ENCODE data around the gene SLC47A2.

Gene SLC47A2

DNA sequence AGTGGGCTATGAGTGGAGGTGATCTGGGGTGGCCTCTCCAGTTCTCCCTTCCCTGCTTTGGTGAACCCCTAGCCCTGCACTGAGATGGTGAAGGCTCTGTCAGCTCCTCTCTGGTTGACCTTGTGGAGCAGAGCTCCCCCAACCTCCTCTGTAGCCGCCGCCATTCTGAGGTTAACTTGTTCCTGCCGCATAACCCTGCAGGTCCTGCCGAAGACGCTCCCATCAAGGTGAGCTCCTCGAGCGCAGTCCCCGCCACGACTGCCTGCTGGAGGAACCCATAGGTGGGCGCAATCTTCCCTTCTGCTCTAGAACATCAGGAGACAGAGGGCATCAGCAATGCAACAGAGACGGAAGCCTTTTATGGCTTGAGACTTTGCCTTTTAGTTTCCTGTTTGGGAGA is 15.2 kb upstream of the SLC47A2 start:
- no peak overlapping the region for H3K27ac ChIP-seq
- no peaks in the 10 kb centered on the region for H3K27me3 ChIP-seq (ENCODE audit: insufficient read depth, low read depth)
- H4K20me1 ChIP-seq (ENCODE audit: insufficient read depth), result no peaks in the 10 kb centered on the region
- H3K4me1 ChIP-seq (ENCODE audit: low read depth, poor library complexity, severe bottlenecking), result no peaks in the 10 kb centered on the region
- no peak overlapping the region for H2AFZ ChIP-seq (ENCODE audit: low read depth)
- H3K79me2 ChIP-seq (ENCODE audit: insufficient read depth, low read depth), result no peaks in the 10 kb centered on the region
- no peak overlapping the region for H3K9ac ChIP-seq
- TF ChIP-seq, protein P1, sequence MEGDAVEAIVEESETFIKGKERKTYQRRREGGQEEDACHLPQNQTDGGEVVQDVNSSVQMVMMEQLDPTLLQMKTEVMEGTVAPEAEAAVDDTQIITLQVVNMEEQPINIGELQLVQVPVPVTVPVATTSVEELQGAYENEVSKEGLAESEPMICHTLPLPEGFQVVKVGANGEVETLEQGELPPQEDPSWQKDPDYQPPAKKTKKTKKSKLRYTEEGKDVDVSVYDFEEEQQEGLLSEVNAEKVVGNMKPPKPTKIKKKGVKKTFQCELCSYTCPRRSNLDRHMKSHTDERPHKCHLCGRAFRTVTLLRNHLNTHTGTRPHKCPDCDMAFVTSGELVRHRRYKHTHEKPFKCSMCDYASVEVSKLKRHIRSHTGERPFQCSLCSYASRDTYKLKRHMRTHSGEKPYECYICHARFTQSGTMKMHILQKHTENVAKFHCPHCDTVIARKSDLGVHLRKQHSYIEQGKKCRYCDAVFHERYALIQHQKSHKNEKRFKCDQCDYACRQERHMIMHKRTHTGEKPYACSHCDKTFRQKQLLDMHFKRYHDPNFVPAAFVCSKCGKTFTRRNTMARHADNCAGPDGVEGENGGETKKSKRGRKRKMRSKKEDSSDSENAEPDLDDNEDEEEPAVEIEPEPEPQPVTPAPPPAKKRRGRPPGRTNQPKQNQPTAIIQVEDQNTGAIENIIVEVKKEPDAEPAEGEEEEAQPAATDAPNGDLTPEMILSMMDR (conservative IDR thresholded peaks at IDR 0.05; ENCODE audit: low read depth, low read length), result no peak
- no peak overlapping the region for H3K4me2 ChIP-seq
- H3K36me3 ChIP-seq (ENCODE audit: insufficient read depth), result no peaks in the 10 kb centered on the region
- no peak overlapping the region for H3K4me3 ChIP-seq (IDR thresholded peaks at IDR 0.05; ENCODE audit: insufficient read depth, low read depth, low read length)

DNA sequence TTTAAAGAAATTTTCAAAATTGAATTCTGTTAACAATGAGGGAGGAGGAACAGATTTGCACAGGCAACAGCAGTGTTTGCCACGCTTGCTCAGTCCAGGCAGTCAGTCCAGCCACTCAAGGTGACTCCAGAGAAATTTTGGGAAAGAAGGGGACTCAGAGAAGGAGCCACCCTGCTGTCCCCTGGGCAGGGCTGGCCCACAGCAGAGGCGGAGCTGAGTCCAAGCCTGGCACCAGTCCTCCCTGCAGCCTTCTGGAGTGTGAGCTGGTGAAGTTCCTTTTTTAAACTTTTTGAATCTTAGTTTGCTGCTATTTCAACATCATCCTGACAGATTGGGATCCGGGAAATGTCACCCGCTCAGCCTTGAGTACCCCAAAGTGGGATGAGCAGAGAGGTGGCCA is 14.5 kb upstream of the SLC47A2 start:
- no peak overlapping the region for H3K27ac ChIP-seq

DNA sequence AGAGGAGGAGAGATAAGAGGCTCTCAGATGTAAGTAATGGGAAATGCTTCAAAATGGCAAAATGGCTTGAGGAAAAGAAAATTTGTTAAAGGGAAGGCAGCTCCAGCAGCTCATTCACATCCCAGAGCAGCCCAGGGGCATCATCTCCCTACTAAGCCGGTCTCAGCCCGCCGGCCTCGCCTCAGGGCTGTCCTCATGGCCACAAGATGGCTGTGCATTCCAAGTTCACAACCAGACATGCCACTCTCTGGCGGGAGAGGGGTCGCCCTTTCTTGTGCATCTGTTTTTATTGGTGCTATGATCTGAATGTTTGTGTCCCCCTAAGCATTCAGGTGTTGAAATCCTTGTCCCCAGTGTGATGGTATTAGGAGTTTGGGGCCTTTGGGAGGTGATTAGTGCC is 13.5 kb upstream of the SLC47A2 start:
- H2AFZ ChIP-seq (ENCODE audit: low read depth), result no peak overlapping the region
- H3K27me3 ChIP-seq (ENCODE audit: insufficient read depth, low read depth), result no peaks in the 10 kb centered on the region
- H3K9ac ChIP-seq, result no peak overlapping the region
- H3K4me1 ChIP-seq (ENCODE audit: low read depth, poor library complexity, severe bottlenecking), result no peaks in the 10 kb centered on the region
- no peaks in the 10 kb centered on the region for H3K36me3 ChIP-seq (ENCODE audit: insufficient read depth)
- TF ChIP-seq, protein P1 (conservative IDR thresholded peaks at IDR 0.05; ENCODE audit: low read depth, low read length), result no peak
- H3K27ac ChIP-seq, result no peak overlapping the region
- no peak overlapping the region for H3K4me2 ChIP-seq
- H3K4me3 ChIP-seq (IDR thresholded peaks at IDR 0.05; ENCODE audit: insufficient read depth, low read depth, low read length), result no peak overlapping the region
- no peaks in the 10 kb centered on the region for H4K20me1 ChIP-seq (ENCODE audit: insufficient read depth)
- no peaks in the 10 kb centered on the region for H3K79me2 ChIP-seq (ENCODE audit: insufficient read depth, low read depth)

More for the DNA sequence above, 14.5 kb upstream of the SLC47A2 start:
- no peaks in the 10 kb centered on the region for H3K4me1 ChIP-seq (ENCODE audit: low read depth, poor library complexity, severe bottlenecking)
- H4K20me1 ChIP-seq (ENCODE audit: insufficient read depth), result no peaks in the 10 kb centered on the region
- no peaks in the 10 kb centered on the region for H3K27me3 ChIP-seq (ENCODE audit: insufficient read depth, low read depth)
- no peak overlapping the region for H3K4me3 ChIP-seq (IDR thresholded peaks at IDR 0.05; ENCODE audit: insufficient read depth, low read depth, low read length)
- H3K79me2 ChIP-seq (ENCODE audit: insufficient read depth, low read depth), result no peaks in the 10 kb centered on the region
- no peak overlapping the region for H2AFZ ChIP-seq (ENCODE audit: low read depth)
- H3K9ac ChIP-seq, result no peak overlapping the region
- no peaks in the 10 kb centered on the region for H3K36me3 ChIP-seq (ENCODE audit: insufficient read depth)
- no peak overlapping the region for H3K4me2 ChIP-seq
- TF ChIP-seq, protein P1 (conservative IDR thresholded peaks at IDR 0.05; ENCODE audit: low read depth, low read length), result no peak

DNA sequence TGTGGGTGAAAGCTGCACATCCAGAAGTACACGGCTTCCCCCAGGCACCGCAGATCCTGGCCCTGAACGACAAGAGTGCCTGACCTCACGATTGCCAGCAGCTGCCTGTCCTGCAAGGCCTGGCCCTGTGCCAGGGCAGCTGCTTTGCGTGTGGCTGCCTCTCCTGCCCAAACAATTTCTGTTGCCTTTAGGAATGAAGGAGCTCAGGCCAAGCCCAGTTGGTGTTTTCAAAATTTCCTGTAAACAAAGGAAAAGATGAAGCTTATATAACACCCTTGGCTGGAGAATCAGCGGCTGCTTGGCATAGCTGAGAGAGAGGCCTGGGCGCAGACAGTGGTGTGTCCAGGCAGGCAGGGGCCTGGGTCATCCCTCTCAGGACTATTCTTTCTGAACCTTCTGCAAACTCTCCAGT is 11.7 kb upstream of the SLC47A2 start:
- TF ChIP-seq, protein P1 (conservative IDR thresholded peaks at IDR 0.05; ENCODE audit: low read depth, low read length), result no peak
- H3K4me3 ChIP-seq (IDR thresholded peaks at IDR 0.05; ENCODE audit: insufficient read depth, low read depth, low read length), result no peak overlapping the region
- H3K4me2 ChIP-seq, result no peak overlapping the region
- H4K20me1 ChIP-seq (ENCODE audit: insufficient read depth), result no peaks in the 10 kb centered on the region
- no peaks in the 10 kb centered on the region for H3K4me1 ChIP-seq (ENCODE audit: low read depth, poor library complexity, severe bottlenecking)
- H3K36me3 ChIP-seq (ENCODE audit: insufficient read depth), result no peaks in the 10 kb centered on the region
- no peak overlapping the region for H3K9ac ChIP-seq
- H2AFZ ChIP-seq (ENCODE audit: low read depth), result no peak overlapping the region
- no peaks in the 10 kb centered on the region for H3K79me2 ChIP-seq (ENCODE audit: insufficient read depth, low read depth)
- no peaks in the 10 kb centered on the region for H3K27me3 ChIP-seq (ENCODE audit: insufficient read depth, low read depth)
- no peak overlapping the region for H3K27ac ChIP-seq
